Colonic mucosa (tissue), 4 donors: ENCODE data around the gene PTPRN2. TPM values are rescaled to one million over a fixed set of nuclear protein-coding genes. Genes with fewer than 3 reads are reported as not detected.

Experiments used
- DNase-seq: peaks from one replicate; pipeline ENCODE4 v3.0.0-alpha.2; 2020
- H3K27ac ChIP-seq: fragments of 200-600 bp; one replicate; pipeline ENCODE4 v1.8.0; 2021
- H3K27me3 ChIP-seq: fragments of 200-600 bp; one replicate; pipeline ENCODE4 v1.8.0; 2021
- H3K36me3 ChIP-seq: fragments of 200-600 bp; one replicate; pipeline ENCODE4 v1.8.0; 2021
- H3K4me1 ChIP-seq: fragments of 200-600 bp; one replicate; pipeline ENCODE4 v1.8.0; 2021; ENCODE audit warnings: mild to moderate bottlenecking
- H3K4me3 ChIP-seq: fragments of 200-600 bp; one replicate; pipeline ENCODE4 v1.8.0; 2021
- H3K9ac ChIP-seq, 2 donors: one replicate each; pipeline ENCODE4 v1.7.0; 2013; ENCODE audit warnings: control low read depth in 2 of 2, low read depth in 2 of 2, low read length in 2 of 2
- H3K9me3 ChIP-seq: fragments of 200-600 bp; one replicate; pipeline ENCODE4 v1.8.0; 2021
- intact Hi-C: fragments of 100-400 bp; cut with DNase I; formaldehyde crosslinking; loops from one replicate; pipeline ENCODE4 v1.14.1; 2022
- total RNA-seq, 2 donors: library from RNA; stranded (reverse); fragmentation: NEBNext Ultra II Directional in 1 of 2; extraction: Animal tissue kit (Norgen Biotek cat#: 25700) in 1 of 2; gene quantifications; one replicate each; pipeline ENCODE4 v1.2.1, GENCODE V29; 2021
- TF ChIP-seq, protein P1 (sequence below): fragments of 200-600 bp; IDR thresholded peaks from one replicate; pipeline ENCODE4 v1.8.0; 2022; ENCODE audit warnings: antibody characterized with exemption, mild to moderate bottlenecking
- donor health status: healthy.
- donor health status: DM: no; HTN: no; CAD: no.
- donor health status: DM: no; HTN: no; CAD: no.

The PTPRN2 gene
- total RNA-seq, 2 donors from 2014 or later, result 14.7 to 21.6 TPM

DNA sequence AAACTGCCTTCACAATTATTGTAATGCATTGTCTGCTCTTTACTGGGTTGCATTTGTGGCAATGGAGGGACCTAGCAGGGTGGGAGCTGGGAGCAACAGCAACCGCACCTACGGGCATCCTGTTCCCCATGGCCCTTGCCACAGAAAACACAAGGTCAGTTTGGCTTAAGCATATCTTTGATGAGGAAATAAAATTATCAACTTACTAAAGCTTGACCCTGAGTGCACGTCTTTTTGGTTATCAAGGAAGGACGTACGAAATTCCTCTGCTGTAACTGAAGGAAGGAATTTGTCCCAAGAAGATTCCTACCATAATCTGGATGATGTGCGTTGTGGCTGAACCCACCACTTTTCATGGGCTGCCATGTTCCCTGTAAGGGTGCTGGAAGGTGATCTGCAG, 19.9 kb upstream of the PTPRN2 start:
- Histone ChIP-seq H3K36me3 (no peaks in the 10 kb centered on the region), H3K4me3 (no peak overlapping the region), H3K9me3 (no peaks in the 10 kb centered on the region), H3K27me3 (no peaks in the 10 kb centered on the region), H3K27ac (no peak overlapping the region), H3K9ac (no peak overlapping the region), H3K4me1 (no peaks in the 10 kb centered on the region)
- intact Hi-C loops, result no loop called here
- TF ChIP-seq, protein P1, sequence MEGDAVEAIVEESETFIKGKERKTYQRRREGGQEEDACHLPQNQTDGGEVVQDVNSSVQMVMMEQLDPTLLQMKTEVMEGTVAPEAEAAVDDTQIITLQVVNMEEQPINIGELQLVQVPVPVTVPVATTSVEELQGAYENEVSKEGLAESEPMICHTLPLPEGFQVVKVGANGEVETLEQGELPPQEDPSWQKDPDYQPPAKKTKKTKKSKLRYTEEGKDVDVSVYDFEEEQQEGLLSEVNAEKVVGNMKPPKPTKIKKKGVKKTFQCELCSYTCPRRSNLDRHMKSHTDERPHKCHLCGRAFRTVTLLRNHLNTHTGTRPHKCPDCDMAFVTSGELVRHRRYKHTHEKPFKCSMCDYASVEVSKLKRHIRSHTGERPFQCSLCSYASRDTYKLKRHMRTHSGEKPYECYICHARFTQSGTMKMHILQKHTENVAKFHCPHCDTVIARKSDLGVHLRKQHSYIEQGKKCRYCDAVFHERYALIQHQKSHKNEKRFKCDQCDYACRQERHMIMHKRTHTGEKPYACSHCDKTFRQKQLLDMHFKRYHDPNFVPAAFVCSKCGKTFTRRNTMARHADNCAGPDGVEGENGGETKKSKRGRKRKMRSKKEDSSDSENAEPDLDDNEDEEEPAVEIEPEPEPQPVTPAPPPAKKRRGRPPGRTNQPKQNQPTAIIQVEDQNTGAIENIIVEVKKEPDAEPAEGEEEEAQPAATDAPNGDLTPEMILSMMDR, result no peak
- DNase-seq, result no peak

DNA sequence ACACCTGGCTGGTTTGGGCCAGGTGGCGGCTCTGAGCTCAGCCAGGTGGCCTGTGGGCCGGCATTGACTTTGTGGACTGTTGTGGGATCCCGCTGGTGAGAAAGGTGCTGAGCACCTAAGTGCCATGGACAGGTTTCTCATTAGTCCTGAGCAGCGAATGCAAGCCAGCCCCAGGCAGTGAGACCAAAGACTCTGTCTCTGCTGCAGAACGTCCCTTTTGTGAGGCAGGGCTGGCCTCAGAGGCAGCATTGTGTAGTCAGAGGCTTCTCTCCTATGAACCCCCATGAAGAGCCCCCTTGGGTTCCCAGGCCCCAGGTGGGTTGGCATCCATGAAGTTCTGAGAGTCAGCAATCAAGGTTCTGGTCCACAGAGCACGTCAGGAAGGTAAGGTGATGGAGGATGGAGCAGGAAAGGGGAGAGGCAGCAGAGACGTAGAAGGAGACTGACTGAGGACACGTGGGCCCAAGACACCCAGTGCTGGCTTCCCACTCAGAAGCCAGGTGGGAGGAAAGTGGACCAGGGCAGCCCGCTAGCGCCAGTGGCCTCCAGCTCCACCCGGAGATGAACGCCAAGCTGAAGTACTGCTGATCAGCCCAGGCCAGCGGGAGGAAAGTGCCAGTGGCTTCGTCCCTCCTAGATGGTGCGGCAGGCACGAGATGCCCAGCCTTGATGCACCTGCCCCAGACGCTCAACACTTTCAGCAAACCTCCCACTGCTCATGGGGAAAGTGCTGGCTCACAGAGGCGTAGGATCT, 19.2 kb upstream of the PTPRN2 start:
- no peak for DNase-seq
- Histone ChIP-seq H3K9me3 (no peaks in the 10 kb centered on the region), H3K4me3 (no peak overlapping the region), H3K9ac (no peak overlapping the region), H3K36me3 (no peaks in the 10 kb centered on the region), H3K4me1 (no peaks in the 10 kb centered on the region), H3K27ac (no peak overlapping the region), H3K27me3 (no peaks in the 10 kb centered on the region)
- TF ChIP-seq, protein P1, result no peak
- intact Hi-C loops, result no loop called here

DNA sequence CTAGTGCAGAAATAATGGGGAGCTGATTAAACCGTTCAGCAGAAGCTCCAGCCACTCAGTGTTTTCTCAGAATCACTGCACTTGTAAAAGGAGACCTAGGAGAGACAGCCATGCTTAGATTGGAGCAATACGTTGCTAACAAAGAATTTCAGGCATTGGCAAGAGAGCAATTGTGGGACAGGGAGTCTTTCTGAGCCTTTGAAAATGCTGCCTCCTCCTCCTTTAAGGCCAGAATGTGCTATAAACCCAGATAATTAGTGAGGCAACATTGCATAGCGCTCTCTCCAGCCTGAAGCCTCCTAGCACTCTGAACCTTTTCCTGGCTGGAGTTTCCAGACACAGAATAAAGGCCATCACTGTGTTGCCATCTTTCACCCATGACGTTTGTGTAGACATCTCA, 18.5 kb upstream of the PTPRN2 start:
- no peak overlapping the region for H3K9ac ChIP-seq
- DNase-seq, result no peak

DNA sequence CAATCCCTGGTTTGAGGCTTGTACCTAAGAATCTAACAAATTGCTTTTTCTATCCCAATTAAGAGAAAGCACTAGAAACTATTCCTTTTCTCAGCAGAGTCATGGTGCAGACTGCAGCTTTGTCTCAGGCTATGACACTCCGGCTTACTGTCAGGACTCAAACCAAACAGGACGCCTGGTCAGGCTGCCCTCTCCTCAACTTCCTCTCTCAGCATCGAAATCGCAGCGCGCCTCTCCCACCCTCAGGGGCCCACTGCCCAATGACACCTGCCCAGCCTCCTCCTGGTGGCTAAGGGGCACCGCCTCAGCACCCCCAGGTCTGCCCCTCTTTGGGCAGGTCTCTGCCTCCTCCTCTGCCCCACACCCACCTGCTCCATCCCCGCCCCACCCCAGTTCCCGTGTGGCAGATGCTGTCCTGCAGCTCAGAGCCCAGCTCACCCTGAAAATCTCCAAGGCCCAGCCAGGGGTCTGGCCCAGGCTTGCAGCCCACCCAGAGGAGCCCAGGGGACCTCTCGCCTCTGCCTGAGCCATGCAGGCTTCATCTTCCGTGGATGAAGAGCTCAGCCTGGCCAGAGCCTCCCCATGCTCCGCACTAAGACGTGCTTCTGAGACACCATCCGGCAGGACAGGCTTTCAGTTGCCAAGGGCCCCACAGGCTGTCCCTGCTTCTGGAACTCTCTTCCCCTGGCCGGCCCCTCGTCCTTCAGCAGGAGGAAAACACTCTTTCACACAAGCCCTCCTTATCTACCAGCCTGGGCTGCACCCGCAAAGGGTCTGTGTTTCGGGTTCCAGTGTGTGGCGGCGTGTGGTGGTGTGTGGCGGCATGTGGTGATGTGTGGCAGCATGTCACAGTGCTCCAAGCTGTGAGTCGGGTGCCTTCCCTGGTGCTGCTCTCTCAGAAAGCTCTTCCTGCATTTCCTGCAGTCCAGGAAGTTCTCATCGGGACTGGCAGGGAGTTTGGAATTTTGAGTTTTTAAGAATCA, 16.4 kb upstream of the PTPRN2 start:
- H3K4me3 ChIP-seq, result no peak overlapping the region
- no peaks in the 10 kb centered on the region for H3K36me3 ChIP-seq
- H3K4me1 ChIP-seq, result no peaks in the 10 kb centered on the region
- no peak overlapping the region for H3K9ac ChIP-seq
- no peaks in the 10 kb centered on the region for H3K9me3 ChIP-seq
- DNase-seq, result no peak
- TF ChIP-seq, protein P1, result no peak
- H3K27ac ChIP-seq, result no peak overlapping the region
- H3K27me3 ChIP-seq, result no peaks in the 10 kb centered on the region
- intact Hi-C loops, result no loop called here

More for the DNA sequence above, 18.5 kb upstream of the PTPRN2 start:
- Histone ChIP-seq H3K9me3 (no peaks in the 10 kb centered on the region), H3K27me3 (no peaks in the 10 kb centered on the region), H3K4me3 (no peak overlapping the region), H3K4me1 (no peaks in the 10 kb centered on the region), H3K36me3 (no peaks in the 10 kb centered on the region), H3K27ac (no peak overlapping the region)
- intact Hi-C loops, result no loop called here
- TF ChIP-seq, protein P1, result no peak

DNA sequence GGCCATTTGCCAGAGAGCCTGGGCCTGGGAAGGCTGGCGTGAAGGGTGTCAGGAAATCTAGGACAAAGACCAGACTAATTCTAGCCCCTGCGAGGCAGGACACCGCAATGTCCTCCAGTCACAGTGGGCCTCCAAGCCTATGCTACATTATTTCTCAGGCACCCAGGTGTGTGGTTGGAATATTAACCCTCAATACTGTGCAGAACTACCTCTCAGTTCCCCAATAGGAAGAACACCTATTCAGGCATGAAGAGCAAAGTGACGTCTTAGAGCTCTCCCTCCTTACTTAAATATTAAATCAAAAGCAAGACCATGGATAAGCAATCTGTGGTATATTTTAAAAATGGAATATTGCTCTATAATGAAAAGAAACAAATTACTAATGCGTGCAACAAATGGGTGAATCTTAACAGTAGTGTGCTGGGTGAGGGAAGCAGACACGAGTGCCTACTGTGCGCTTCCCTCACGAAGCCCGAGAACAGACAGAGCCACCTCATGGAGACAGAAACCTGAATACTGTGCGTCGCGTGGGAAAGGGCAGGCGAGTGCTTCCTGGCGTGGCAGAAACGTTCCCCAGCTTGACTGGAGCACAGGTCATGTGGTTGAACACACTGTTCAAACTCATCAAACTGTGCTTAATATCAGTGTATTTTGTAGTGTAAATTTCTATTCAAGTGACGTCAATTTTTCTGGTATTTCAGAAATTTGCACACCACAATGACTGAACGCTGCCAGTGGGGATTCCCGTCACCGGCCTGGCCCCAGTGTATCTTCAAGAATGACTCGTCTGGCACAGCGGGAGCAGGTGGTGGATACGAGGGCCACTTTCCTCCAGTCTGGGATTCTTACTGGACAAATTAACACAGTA, 15.5 kb upstream of the PTPRN2 start:
- Histone ChIP-seq H3K4me1 (no peaks in the 10 kb centered on the region), H3K27ac (no peak overlapping the region), H3K27me3 (no peaks in the 10 kb centered on the region), H3K4me3 (no peak overlapping the region), H3K36me3 (no peaks in the 10 kb centered on the region), H3K9me3 (no peaks in the 10 kb centered on the region), H3K9ac (no peak overlapping the region)
- intact Hi-C loops, result no loop called here
- TF ChIP-seq, protein P1, result no peak
- DNase-seq, result no peak
